ENCODE results near the gene RNU1-1.
"Not testable (repeated sequence)": the region's sequence is repeated elsewhere in the genome, so short reads cannot be mapped to it uniquely, and the experiment has no call there.

Gene RNU1-1
- 0 to 19.6 (median 3.4) reads per million in 9 experiments for total RNA-seq

DNA sequence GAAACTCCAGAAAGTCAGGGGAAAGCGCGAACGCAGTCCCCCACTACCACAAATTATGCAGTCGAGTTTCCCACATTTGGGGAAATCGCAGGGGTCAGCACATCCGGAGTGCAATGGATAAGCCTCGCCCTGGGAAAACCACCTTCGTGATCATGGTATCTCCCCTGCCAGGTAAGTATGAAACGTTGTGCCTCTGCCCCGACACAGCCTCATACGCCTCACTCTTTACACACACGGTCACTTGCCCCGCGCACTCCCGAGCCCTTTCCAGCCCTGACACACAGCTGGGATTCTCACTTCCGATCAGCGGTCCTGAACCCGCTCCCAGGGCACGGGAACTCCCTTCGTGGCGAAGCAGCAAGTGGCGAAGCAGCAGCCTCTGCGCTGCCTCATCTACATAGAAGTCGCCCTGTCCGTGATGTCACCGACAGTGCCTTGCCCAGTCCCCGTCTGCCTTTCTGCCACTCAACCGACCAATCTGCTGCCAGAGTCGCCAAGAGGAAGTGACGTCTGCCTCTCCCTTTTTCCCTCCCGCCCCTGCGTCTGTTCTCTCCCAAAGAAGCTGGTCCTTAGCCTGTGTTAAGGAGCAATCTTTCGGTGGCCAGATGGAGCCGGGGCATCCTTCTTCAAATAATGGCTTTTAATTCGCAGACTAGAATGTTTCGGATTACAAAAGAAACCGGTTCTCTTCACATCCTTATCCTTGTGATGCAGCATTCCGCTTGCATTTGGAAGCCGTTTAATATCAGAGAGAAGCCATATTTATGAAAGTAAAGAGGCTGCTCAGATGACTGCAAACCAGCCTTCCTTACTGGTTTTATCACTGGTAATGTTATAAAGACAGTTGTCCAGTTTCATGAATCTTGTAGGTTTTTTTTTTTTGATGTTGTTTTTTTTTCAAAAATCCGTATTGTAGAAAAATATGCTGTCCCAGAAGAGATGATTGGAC, at the start of gene RNU1-1:
Gene RNU1-1, minus strand, starts transcription at position 179 of the 949 bp plus-strand sequence.
- not testable (repeated sequence) for H3K4me3 Mint-ChIP-seq; H3K27ac Mint-ChIP-seq; H3K36me3 Mint-ChIP-seq (ENCODE audit: insufficient read depth); H3K9me3 Mint-ChIP-seq; H3K4me1 Mint-ChIP-seq (ENCODE audit: low read depth in 2 of 2)
- peak; percentile 63 for ATAC-seq (replicated peaks)
- DNase-seq = peak; percentile 69 to 81 (median 72)
- H3K27me3 Mint-ChIP-seq = peaks cover 23 to 27% of the 10 kb centered on the region in 2 donors

DNA sequence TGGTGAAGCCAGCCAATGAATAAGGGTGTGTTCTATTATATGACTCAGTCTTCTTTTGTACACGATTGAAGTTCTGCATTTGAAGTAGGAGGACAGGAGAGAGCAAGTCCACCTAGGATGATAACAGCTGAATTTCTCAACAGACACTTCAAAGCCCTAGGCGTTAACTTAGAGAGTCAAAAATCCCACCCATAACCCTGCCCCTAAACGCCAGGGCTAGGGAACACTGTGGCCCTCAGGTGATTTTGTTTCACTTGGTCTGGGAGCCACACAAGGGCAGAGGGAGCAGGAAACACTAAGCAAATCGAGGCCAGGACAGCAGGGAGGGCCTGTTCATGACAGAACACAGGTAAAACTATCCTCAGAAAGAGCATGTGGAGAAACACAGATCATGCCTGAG, 47.0 kb upstream of the RNU1-1 start:
- H3K36me3 Mint-ChIP-seq (ENCODE audit: insufficient read depth); DNase-seq; H3K27me3 Mint-ChIP-seq; H3K4me3 Mint-ChIP-seq; ATAC-seq (replicated peaks); H3K27ac Mint-ChIP-seq; H3K4me1 Mint-ChIP-seq (ENCODE audit: low read depth in 2 of 2); H3K9me3 Mint-ChIP-seq: not testable (repeated sequence)

GRCh38 chr1:16560498-16560897, 46.4 kb upstream of the RNU1-1 start:
- not testable (repeated sequence) for H3K4me1 Mint-ChIP-seq (ENCODE audit: low read depth in 2 of 2); DNase-seq; ATAC-seq (replicated peaks); H3K4me3 Mint-ChIP-seq; H3K27ac Mint-ChIP-seq; H3K27me3 Mint-ChIP-seq; H3K36me3 Mint-ChIP-seq (ENCODE audit: insufficient read depth); H3K9me3 Mint-ChIP-seq

DNA sequence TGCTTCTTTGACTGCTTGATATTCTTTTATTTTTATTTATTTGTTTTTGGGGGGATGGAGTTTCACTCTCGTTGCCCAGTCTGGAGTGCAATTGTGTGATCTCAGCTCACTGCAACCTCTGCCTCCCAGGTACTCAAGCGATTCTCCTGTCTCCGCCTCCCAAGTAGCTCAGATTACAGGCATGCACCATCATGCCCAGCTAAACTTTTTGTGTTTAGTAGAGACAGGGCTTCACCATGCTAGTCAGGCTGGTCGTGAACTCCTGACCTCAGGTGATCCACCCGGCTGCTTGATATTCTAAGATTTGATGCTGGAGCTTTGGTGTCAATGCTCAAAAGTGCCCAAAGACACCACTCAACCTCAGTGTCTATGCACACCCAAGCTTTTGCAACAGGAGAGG, 45.6 kb upstream of the RNU1-1 start:
- not testable (repeated sequence) for ATAC-seq (replicated peaks); H3K27me3 Mint-ChIP-seq; H3K27ac Mint-ChIP-seq; H3K4me1 Mint-ChIP-seq (ENCODE audit: low read depth in 2 of 2); DNase-seq; H3K4me3 Mint-ChIP-seq; H3K9me3 Mint-ChIP-seq; H3K36me3 Mint-ChIP-seq (ENCODE audit: insufficient read depth)

GRCh38 chr1:16557034-16557433, 42.9 kb upstream of the RNU1-1 start:
- not testable (repeated sequence) for ATAC-seq (replicated peaks); DNase-seq; H3K27me3 Mint-ChIP-seq; H3K27ac Mint-ChIP-seq; H3K9me3 Mint-ChIP-seq; H3K36me3 Mint-ChIP-seq (ENCODE audit: insufficient read depth); H3K4me3 Mint-ChIP-seq; H3K4me1 Mint-ChIP-seq (ENCODE audit: low read depth in 2 of 2)

- not testable (repeated sequence) for H3K36me3 Mint-ChIP-seq (ENCODE audit: insufficient read depth); H3K9me3 Mint-ChIP-seq; H3K4me1 Mint-ChIP-seq (ENCODE audit: low read depth in 2 of 2); DNase-seq; H3K27ac Mint-ChIP-seq; H3K4me3 Mint-ChIP-seq; ATAC-seq (replicated peaks); H3K27me3 Mint-ChIP-seq
Measured at GRCh38 chr1:16553244-16553643, 39.2 kb upstream of the RNU1-1 start.

DNA sequence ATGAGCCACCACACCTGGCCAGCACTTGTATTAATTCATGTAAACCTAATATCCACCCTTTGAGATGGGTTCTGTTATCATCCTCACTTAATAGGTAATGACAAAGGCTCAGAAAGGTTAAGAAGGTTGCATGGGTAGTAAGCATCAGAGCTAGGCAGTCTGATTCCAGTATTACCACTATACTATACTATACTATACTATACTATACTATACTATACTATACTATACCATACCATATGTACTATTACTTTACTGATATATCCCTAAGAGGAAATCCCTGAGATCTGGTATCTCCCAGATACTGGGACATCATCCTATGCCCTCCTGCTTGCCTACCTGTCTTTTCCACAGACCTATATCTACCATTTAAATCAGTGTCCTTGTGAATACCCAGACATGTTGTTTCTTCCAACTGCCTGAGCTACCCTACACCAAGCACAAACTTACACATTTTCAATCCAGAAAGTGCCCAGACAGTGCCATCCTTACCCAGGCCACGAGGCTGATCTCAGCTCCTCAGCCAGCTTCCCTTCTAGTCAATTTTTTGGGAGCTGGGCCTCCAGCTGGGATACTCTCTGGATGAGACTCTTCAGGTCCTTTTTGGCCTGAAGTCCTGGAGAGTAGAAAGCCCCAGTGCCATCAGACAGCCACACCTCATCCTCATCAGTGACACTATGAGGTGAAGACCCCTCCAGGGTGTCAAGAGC, 36.3 kb upstream of the RNU1-1 start:
- not testable (repeated sequence) for ATAC-seq (replicated peaks); H3K4me1 Mint-ChIP-seq (ENCODE audit: low read depth in 2 of 2); H3K27me3 Mint-ChIP-seq; H3K27ac Mint-ChIP-seq; H3K4me3 Mint-ChIP-seq; H3K9me3 Mint-ChIP-seq; H3K36me3 Mint-ChIP-seq (ENCODE audit: insufficient read depth); DNase-seq

DNA sequence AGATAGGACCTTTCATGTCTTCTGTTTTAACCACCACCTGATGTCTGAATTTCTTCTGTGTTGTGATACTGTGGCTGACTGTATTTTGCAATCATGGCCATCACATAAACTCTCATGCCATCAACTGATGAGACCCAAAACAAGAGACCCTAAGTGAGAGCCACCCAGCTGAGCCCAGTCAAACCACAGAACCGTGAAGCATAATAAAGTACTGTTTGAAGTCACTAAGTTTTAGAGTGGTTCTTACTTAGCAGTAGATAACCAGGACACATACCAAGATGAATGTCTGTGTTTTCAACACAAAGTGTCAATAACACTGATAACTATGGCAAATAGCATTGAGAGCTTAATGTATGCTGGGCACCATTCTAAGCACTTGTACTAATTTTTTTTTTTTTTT, 35.5 kb upstream of the RNU1-1 start:
- ATAC-seq (replicated peaks); H3K4me3 Mint-ChIP-seq; H3K4me1 Mint-ChIP-seq (ENCODE audit: low read depth in 2 of 2); DNase-seq; H3K36me3 Mint-ChIP-seq (ENCODE audit: insufficient read depth); H3K27ac Mint-ChIP-seq; H3K9me3 Mint-ChIP-seq; H3K27me3 Mint-ChIP-seq: not testable (repeated sequence)

DNA sequence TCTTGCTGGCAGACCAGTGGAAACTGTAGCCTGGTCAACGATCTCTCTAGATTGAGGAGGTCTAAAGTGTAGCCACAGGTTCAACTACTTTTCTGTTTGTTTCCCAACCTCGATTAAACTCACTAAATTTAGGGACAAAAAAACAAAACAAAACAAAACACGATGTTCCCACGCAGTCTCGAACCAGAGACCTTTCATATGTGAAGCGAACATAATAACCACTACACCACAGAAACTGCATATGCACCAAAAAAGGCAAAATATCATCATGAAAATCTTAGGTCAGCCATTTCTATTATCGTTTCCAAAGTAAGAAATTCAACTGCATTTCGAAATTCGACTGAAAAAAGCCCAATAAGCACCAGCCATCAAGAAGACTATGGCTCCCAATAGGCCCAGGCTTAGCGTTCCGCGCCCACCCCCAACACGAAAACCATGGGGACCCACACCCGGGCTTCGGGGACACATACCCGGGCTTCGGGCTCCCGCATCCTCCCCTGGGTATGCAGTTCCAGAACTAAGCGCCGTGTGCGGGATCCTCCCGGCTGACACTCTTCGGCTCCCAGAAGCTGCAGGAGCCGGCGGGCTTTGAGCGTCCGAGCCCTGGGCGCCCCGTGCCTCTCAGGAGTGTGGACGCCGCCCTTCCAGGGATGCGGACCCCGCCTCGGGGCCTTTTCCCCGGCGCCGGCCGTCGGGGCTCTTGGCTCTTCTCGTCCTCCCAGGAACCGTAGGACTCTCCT, 33.6 kb upstream of the RNU1-1 start:
- not testable (repeated sequence) for DNase-seq; H3K4me3 Mint-ChIP-seq; H3K9me3 Mint-ChIP-seq; ATAC-seq (replicated peaks); H3K27ac Mint-ChIP-seq; H3K36me3 Mint-ChIP-seq (ENCODE audit: insufficient read depth); H3K4me1 Mint-ChIP-seq (ENCODE audit: low read depth in 2 of 2)
- H3K27me3 Mint-ChIP-seq = peaks cover 0 to 10% of the 10 kb centered on the region in 2 donors

GRCh38 chr1:16545682-16546095, 31.6 kb upstream of the RNU1-1 start:
- ATAC-seq (replicated peaks); H3K4me1 Mint-ChIP-seq (ENCODE audit: low read depth in 2 of 2); H3K9me3 Mint-ChIP-seq; DNase-seq; H3K36me3 Mint-ChIP-seq (ENCODE audit: insufficient read depth); H3K27ac Mint-ChIP-seq; H3K4me3 Mint-ChIP-seq: not testable (repeated sequence)
- peaks cover 0 to 10% of the 10 kb centered on the region in 2 donors for H3K27me3 Mint-ChIP-seq

GRCh38 chr1:16540421-16540893, 26.4 kb upstream of the RNU1-1 start:
- not testable (repeated sequence) for H3K9me3 Mint-ChIP-seq; ATAC-seq (replicated peaks); H3K4me1 Mint-ChIP-seq (ENCODE audit: low read depth in 2 of 2); H3K4me3 Mint-ChIP-seq; H3K27ac Mint-ChIP-seq; DNase-seq; H3K36me3 Mint-ChIP-seq (ENCODE audit: insufficient read depth)
- H3K27me3 Mint-ChIP-seq = peaks cover 10 to 34% of the 10 kb centered on the region in 2 donors

DNA sequence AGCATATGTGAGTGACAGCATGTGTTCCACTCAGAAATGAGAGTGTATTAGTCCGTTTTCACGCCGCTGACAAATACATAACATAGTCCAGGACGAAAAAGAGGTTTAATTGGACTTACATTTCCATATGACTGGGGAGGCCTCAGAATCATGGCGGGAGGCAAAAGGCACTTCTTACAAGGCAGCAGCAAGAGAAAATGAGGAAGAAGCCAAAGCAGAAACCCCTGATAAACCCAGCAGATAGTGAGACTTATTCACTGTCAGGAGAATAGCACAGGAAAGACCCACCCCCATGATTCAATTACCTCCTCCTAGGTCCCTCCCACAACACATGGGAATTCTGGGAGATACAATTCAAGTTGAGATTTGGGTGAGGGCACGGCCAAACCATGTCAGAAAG, 23.4 kb upstream of the RNU1-1 start:
- not testable (repeated sequence) for ATAC-seq (replicated peaks); H3K4me1 Mint-ChIP-seq (ENCODE audit: low read depth in 2 of 2)
- peaks cover 26 to 47% of the 10 kb centered on the region in 2 donors for H3K27me3 Mint-ChIP-seq

DNA sequence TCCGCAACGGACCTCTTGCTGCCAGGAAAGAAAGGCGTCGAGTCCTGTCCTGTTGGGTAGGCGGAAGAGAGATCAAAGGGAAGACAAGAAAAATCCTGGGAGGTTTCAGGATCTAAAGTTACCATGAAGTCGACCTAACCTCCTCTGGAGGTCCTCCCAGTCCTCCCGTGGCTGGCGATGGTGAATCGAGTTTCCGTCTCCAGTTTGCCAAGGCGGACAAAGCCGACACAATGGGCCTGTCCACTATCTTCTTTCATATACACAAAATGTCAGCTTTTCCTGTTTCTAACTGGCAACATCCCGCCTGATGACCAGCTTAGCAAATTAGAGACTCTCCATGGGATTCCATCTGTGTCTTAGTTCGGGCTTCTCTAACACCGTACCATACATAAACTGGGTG, 22.7 kb upstream of the RNU1-1 start:
- not testable (repeated sequence) for DNase-seq; ATAC-seq (replicated peaks); H3K4me1 Mint-ChIP-seq (ENCODE audit: low read depth in 2 of 2); H3K9me3 Mint-ChIP-seq; H3K27ac Mint-ChIP-seq
- Mint-ChIP-seq H3K4me3 (peak overlapping the region in 1 of 2 donors; percentile 33), H3K36me3 (ENCODE audit: insufficient read depth) (peaks cover 11% of the 10 kb centered on the region), H3K27me3 (peaks cover 34 to 54% of the 10 kb centered on the region in 2 donors)

More for the DNA sequence above, 23.4 kb upstream of the RNU1-1 start:
- H3K36me3 Mint-ChIP-seq (ENCODE audit: insufficient read depth) = peaks cover 11% of the 10 kb centered on the region
- not testable (repeated sequence) for DNase-seq, H3K4me3 Mint-ChIP-seq, H3K27ac Mint-ChIP-seq, H3K9me3 Mint-ChIP-seq

Data from effector memory CD8-positive, alpha-beta T cell (primary cell).